MM.1S (cell line): Measurements from ENCODE around the gene PTPRE.

Experiments
- EZH2phosphoT487 ChIP-seq: fragments of 300-600 bp; sonication (generic); IDR thresholded peaks from 2 replicates; pipeline ENCODE4 v1.6.1; 2018; ENCODE audit warnings: antibody characterized with exemption, low read length
- TF ChIP-seq, protein P1 (sequence below): fragments of 300-600 bp; sonication (generic); IDR thresholded peaks from 2 replicates; pipeline ENCODE4 v1.5.1; 2016; ENCODE audit warnings: antibody characterized with exemption, low read length, mixed read lengths

DNA sequence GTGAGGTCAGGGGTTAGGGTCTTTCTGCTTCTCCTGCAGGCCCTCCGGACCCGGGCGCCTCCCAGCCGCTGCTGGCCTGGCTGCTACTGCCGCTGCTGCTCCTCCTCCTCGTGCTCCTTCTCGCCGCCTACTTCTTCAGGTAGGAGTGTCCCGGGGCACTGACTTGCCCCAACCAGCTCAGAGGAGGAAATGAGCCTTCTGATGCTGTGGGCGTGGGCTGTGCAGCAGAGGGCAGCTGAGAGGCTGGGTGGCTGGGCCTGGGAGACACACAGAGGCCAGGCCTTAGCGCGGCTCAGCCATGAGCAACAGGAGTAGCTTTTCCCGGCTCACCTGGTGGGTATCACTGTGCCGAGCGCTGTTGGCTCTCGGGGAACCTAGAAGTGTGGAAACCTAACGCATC lies 140.4 kb downstream of the PTPRE start:
- TF ChIP-seq, protein P1, sequence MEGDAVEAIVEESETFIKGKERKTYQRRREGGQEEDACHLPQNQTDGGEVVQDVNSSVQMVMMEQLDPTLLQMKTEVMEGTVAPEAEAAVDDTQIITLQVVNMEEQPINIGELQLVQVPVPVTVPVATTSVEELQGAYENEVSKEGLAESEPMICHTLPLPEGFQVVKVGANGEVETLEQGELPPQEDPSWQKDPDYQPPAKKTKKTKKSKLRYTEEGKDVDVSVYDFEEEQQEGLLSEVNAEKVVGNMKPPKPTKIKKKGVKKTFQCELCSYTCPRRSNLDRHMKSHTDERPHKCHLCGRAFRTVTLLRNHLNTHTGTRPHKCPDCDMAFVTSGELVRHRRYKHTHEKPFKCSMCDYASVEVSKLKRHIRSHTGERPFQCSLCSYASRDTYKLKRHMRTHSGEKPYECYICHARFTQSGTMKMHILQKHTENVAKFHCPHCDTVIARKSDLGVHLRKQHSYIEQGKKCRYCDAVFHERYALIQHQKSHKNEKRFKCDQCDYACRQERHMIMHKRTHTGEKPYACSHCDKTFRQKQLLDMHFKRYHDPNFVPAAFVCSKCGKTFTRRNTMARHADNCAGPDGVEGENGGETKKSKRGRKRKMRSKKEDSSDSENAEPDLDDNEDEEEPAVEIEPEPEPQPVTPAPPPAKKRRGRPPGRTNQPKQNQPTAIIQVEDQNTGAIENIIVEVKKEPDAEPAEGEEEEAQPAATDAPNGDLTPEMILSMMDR, result no peak
- no peak for TF ChIP-seq EZH2phosphoT487
